HG03565 (cell line): Measurements from ENCODE around the gene XDH.

Source experiments
- ATAC-seq: cut with Tn5 transposase; IDR thresholded peaks from one replicate; pipeline ENCODE4 v1.9.1; 2021; ENCODE audit warnings: mild to moderate bottlenecking, moderate library complexity; ENCODE audit not compliant: unreplicated experiment

Gene XDH

GRCh38 chr2:31414601-31415241 is at the start of gene XDH:
Gene XDH (minus strand): TSS chr2:31414742. CDS start chr2:31414666, 76 bp downstream.
- no peak for ATAC-seq

- no peak for ATAC-seq
Measured at GRCh38 chr2:31457651-31458050, 43.1 kb upstream of the XDH start.

- no peak for ATAC-seq
Measured at GRCh38 chr2:31446848-31447247, 32.3 kb upstream of the XDH start.

- ATAC-seq = no peak
Measured at GRCh38 chr2:31442376-31442775, 27.8 kb upstream of the XDH start.

GRCh38 chr2:31440764-31441163 is 26.2 kb upstream of the XDH start:
- no peak for ATAC-seq

GRCh38 chr2:31434911-31435310 is 20.4 kb upstream of the XDH start:
- no peak for ATAC-seq

GRCh38 chr2:31433541-31433940 is 19.0 kb upstream of the XDH start:
- no peak for ATAC-seq

GRCh38 chr2:31430439-31431165 is 16.1 kb upstream of the XDH start:
- ATAC-seq = no peak

- no peak for ATAC-seq
Measured at GRCh38 chr2:31429759-31430438, 15.4 kb upstream of the XDH start.

- no peak for ATAC-seq
Measured at GRCh38 chr2:31429040-31429439, 14.5 kb upstream of the XDH start.

- no peak for ATAC-seq
Measured at GRCh38 chr2:31428001-31428418, 13.5 kb upstream of the XDH start.

GRCh38 chr2:31426096-31426495 is 11.6 kb upstream of the XDH start:
- no peak for ATAC-seq

- ATAC-seq = no peak
Measured at GRCh38 chr2:31421634-31422033, 7.1 kb upstream of the XDH start.

- no peak for ATAC-seq
Measured at GRCh38 chr2:31420936-31421335, 6.4 kb upstream of the XDH start.

- ATAC-seq = no peak
Measured at GRCh38 chr2:31419386-31419785, 4.8 kb upstream of the XDH start.

- ATAC-seq = no peak
Measured at GRCh38 chr2:31415421-31415820, 879 bp upstream of the XDH start.

- no peak for ATAC-seq
Measured at GRCh38 chr2:31413862-31414550, 536 bp downstream of the XDH start.

- ATAC-seq = no peak
Measured at GRCh38 chr2:31413025-31413424, 1.5 kb downstream of the XDH start.

GRCh38 chr2:31411771-31412170 is 2.8 kb downstream of the XDH start:
- ATAC-seq = no peak

- no peak for ATAC-seq
Measured at GRCh38 chr2:31406593-31407385, 7.8 kb downstream of the XDH start.

GRCh38 chr2:31404827-31405226 is 9.7 kb downstream of the XDH start:
- ATAC-seq = no peak
